Measurements from ENCODE around the gene GALNTL6.

- no peak for TF ChIP-seq POLR2A (IDR thresholded peaks at IDR 0.05)
- no peak for TF ChIP-seq CTCF (IDR thresholded peaks at IDR 0.05)
Measured at GRCh38 chr4:172035562-172035961, 222.4 kb downstream of the GALNTL6 start.

All from lower leg skin (tissue), 3 donors.